ENCODE data around the gene PEPD.

PEPD gene

GRCh38 chr19:33417751-33418150, 103.8 kb downstream of the PEPD start:
- H3K9me3 ChIP-seq (ENCODE audit: control extremely low read depth in 1 of 5, control insufficient read depth in 4 of 5, insufficient read depth in 2 of 5, low read depth in 1 of 5, low read length in 4 of 5): no peaks in the 10 kb centered on the region
- CTCF ChIA-PET: interaction anchor here (0.8 to 3.5 kb wide), 9 partner anchors 8 to 489 kb away, joined by 3 to 19 read pairs (median 4); no protein-coding TSS in a partner anchor
- H3K4me3 ChIP-seq (ENCODE audit: control insufficient read depth in 1 of 7, extremely low read depth in 1 of 7, insufficient read depth in 4 of 7, low read depth in 2 of 7, low read length in 6 of 7): no peak overlapping the region
- no peaks in the 10 kb centered on the region for H3K27me3 ChIP-seq (replicated peaks in 2 of 5; ENCODE audit: control insufficient read depth in 4 of 5, insufficient read depth in 5 of 5, low read length in 4 of 5)
- H3K36me3 ChIP-seq (ENCODE audit: control insufficient read depth in 4 of 4, insufficient read depth in 4 of 4, low read length in 3 of 4): no peaks in the 10 kb centered on the region
- no peak for DNase-seq
- H3K4me1 ChIP-seq (ENCODE audit: control extremely low read depth in 1 of 4, control insufficient read depth in 4 of 4, insufficient read depth in 4 of 4, low read length in 3 of 4): peaks cover 0 to 5% (median 4%) of the 10 kb centered on the region in 4 experiments
- WGBS (ENCODE audit: insufficient coverage): 98% methylated on average over 9 of the region's 14 CpGs
- H3K27ac ChIP-seq (ENCODE audit: insufficient read depth in 1 of 2, low read depth in 1 of 2, low read length in 2 of 2, poor library complexity in 1 of 2, severe bottlenecking in 2 of 2): no peak overlapping the region
- POLR2A ChIA-PET: no interaction called here

GRCh38 chr19:33416307-33417215, 105.0 kb downstream of the PEPD start:
- Histone ChIP-seq H3K27me3 (replicated peaks in 2 of 5; ENCODE audit: control insufficient read depth in 4 of 5, insufficient read depth in 5 of 5, low read length in 4 of 5) (no peaks in the 10 kb centered on the region), H3K36me3 (ENCODE audit: control insufficient read depth in 4 of 4, insufficient read depth in 4 of 4, low read length in 3 of 4) (no peaks in the 10 kb centered on the region), H3K4me1 (ENCODE audit: control extremely low read depth in 1 of 4, control insufficient read depth in 4 of 4, insufficient read depth in 4 of 4, low read length in 3 of 4) (peaks cover 0 to 5% (median 4%) of the 10 kb centered on the region in 4 experiments), H3K4me3 (ENCODE audit: control insufficient read depth in 1 of 7, extremely low read depth in 1 of 7, insufficient read depth in 4 of 7, low read depth in 2 of 7, low read length in 6 of 7) (peak overlapping the region in 3 of 7 experiments; percentile 33 to 68 (median 46)), H3K27ac (ENCODE audit: insufficient read depth in 1 of 2, low read depth in 1 of 2, low read length in 2 of 2, poor library complexity in 1 of 2, severe bottlenecking in 2 of 2) (no peak overlapping the region), H3K9me3 (ENCODE audit: control extremely low read depth in 1 of 5, control insufficient read depth in 4 of 5, insufficient read depth in 2 of 5, low read depth in 1 of 5, low read length in 4 of 5) (no peaks in the 10 kb centered on the region)
- DNase-seq: peak; percentile 73 to 90 (median 88)
- POLR2A ChIA-PET: no interaction called here
- CTCF ChIA-PET: interaction anchor here (0.6 to 3.5 kb wide), 19 partner anchors 10 to 680 kb away, joined by 3 to 19 read pairs (median 4); no protein-coding TSS in a partner anchor
- WGBS (ENCODE audit: insufficient coverage): 67% methylated on average over 19 of the region's 27 CpGs

DNA sequence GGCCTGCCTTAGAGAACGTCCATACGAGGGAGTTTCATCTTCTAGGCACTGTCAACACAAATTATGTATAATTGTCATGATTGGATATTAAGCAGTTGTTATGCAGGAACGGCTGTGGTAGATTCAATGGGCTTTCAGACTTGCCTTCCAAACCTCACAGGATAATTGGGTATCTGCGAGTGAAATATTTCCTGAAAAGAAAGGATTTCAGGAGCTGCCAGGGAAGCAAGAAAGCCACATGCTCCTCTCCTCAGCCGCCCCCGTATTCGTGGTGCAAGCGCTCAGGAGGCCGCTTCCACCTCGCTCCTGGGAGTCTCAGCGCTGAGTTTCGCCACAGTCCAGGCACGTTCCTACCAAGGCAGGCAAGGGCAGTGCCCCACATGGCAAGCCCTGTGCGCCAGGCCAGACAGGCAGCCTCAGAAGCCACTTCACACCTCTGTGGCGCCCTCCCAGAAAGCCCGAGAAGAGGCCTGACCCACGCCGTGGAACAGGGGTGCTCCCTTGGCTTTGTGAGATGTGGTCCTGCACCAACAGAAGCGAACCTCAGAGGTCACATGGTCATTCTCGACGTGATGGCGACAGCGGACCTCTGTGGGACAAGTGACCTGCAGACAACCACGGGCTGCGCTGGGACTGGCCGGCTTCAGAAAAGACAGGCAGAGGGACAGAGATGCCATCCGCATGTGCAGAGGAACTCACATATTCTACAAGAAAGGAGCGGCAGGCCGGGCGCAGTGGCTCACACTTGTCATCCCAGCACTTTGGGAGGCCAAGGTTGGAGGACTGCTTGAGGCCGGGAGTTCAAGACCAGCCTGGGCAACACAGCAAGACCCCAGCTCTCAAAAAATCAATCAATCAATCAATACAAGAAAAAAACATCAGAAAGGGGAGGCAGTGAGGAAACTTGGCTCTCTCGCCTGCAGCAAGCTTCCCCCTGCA, 106.7 kb downstream of the PEPD start:
- WGBS (ENCODE audit: insufficient coverage): 95% methylated on average over 28 of the region's 32 CpGs
- H3K27ac ChIP-seq (ENCODE audit: insufficient read depth in 1 of 2, low read depth in 1 of 2, low read length in 2 of 2, poor library complexity in 1 of 2, severe bottlenecking in 2 of 2): no peak overlapping the region
- peaks cover 0 to 7% (median 0%) of the 10 kb centered on the region in 4 experiments for H3K36me3 ChIP-seq (ENCODE audit: control insufficient read depth in 4 of 4, insufficient read depth in 4 of 4, low read length in 3 of 4)
- H3K9me3 ChIP-seq (ENCODE audit: control extremely low read depth in 1 of 5, control insufficient read depth in 4 of 5, insufficient read depth in 2 of 5, low read depth in 1 of 5, low read length in 4 of 5): no peaks in the 10 kb centered on the region
- H3K4me3 ChIP-seq (ENCODE audit: control insufficient read depth in 1 of 7, extremely low read depth in 1 of 7, insufficient read depth in 4 of 7, low read depth in 2 of 7, low read length in 6 of 7): no peak overlapping the region
- H3K4me1 ChIP-seq (ENCODE audit: control extremely low read depth in 1 of 4, control insufficient read depth in 4 of 4, insufficient read depth in 4 of 4, low read length in 3 of 4): peaks cover 0 to 5% (median 4%) of the 10 kb centered on the region in 4 experiments
- ChIA-PET POLR2A (no interaction called here), CTCF (interaction anchor here (0.8 to 3.5 kb wide), 12 partner anchors 8 to 359 kb away, joined by 3 to 19 read pairs (median 4); no protein-coding TSS in a partner anchor)
- no peak for DNase-seq
- no peaks in the 10 kb centered on the region for H3K27me3 ChIP-seq (replicated peaks in 2 of 5; ENCODE audit: control insufficient read depth in 4 of 5, insufficient read depth in 5 of 5, low read length in 4 of 5)

DNA sequence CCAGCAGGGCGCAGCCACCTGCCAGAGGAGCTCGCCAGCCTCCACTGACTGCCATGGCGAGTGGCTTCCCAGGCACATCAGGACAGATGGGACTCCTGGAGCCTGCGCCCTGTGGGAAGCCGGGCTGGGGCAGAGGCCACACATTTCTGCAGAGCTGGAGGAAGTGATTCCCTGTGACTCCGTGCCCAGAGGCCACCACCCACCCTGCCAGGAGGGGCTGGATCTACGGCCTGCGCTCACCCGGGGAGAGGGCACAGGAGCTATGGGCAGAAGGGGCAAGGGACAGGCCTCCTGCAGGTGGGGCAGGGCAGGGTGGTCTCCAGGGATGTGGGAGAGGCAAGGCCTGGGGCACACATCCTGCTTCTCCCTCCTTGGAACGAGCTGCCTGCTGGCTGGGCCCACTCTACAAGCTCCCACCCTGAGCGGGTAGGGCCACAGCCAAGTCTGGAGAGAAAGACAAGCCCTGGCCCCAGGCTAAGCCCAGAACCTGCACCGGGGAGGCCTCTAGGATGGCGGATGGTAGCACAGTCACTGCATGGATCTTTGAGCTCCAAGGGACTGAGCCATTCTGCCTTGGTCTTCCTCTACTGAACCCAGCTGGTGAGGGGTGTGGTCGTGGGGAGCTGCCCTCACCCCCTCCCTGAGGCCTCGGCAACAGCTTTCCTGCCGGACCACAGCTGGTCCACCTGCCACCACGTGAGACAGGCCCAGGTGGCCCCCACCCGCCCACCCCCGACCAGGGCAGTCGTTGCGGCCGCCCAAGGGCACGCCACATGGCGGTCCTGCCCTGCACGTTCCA, 107.5 kb downstream of the PEPD start:
- WGBS (ENCODE audit: insufficient coverage): 97% methylated on average over 14 of the region's 25 CpGs
- DNase-seq: no peak
- CTCF ChIA-PET: interaction anchor here (0.6 to 1.2 kb wide), 5 partner anchors 41 to 358 kb away, joined by 3 to 4 read pairs (median 3); no protein-coding TSS in a partner anchor
- Histone ChIP-seq H3K4me1 (ENCODE audit: control extremely low read depth in 1 of 4, control insufficient read depth in 4 of 4, insufficient read depth in 4 of 4, low read length in 3 of 4) (peaks cover 0 to 5% (median 4%) of the 10 kb centered on the region in 4 experiments), H3K4me3 (ENCODE audit: control insufficient read depth in 1 of 7, extremely low read depth in 1 of 7, insufficient read depth in 4 of 7, low read depth in 2 of 7, low read length in 6 of 7) (no peak overlapping the region), H3K9me3 (ENCODE audit: control extremely low read depth in 1 of 5, control insufficient read depth in 4 of 5, insufficient read depth in 2 of 5, low read depth in 1 of 5, low read length in 4 of 5) (no peaks in the 10 kb centered on the region), H3K36me3 (ENCODE audit: control insufficient read depth in 4 of 4, insufficient read depth in 4 of 4, low read length in 3 of 4) (peaks cover 0 to 7% (median 0%) of the 10 kb centered on the region in 4 experiments), H3K27me3 (replicated peaks in 2 of 5; ENCODE audit: control insufficient read depth in 4 of 5, insufficient read depth in 5 of 5, low read length in 4 of 5) (no peaks in the 10 kb centered on the region), H3K27ac (ENCODE audit: insufficient read depth in 1 of 2, low read depth in 1 of 2, low read length in 2 of 2, poor library complexity in 1 of 2, severe bottlenecking in 2 of 2) (no peak overlapping the region)
- POLR2A ChIA-PET: no interaction called here

GRCh38 chr19:33413426-33413725, 108.2 kb downstream of the PEPD start:
- H3K36me3 ChIP-seq (ENCODE audit: control insufficient read depth in 4 of 4, insufficient read depth in 4 of 4, low read length in 3 of 4): peaks cover 0 to 7% (median 0%) of the 10 kb centered on the region in 4 experiments
- DNase-seq: no peak
- POLR2A ChIA-PET: no interaction called here
- no peaks in the 10 kb centered on the region for H3K9me3 ChIP-seq (ENCODE audit: control extremely low read depth in 1 of 5, control insufficient read depth in 4 of 5, insufficient read depth in 2 of 5, low read depth in 1 of 5, low read length in 4 of 5)
- H3K27ac ChIP-seq (ENCODE audit: insufficient read depth in 1 of 2, low read depth in 1 of 2, low read length in 2 of 2, poor library complexity in 1 of 2, severe bottlenecking in 2 of 2): no peak overlapping the region
- 99% methylated on average over 12 of the region's 13 CpGs for WGBS (ENCODE audit: insufficient coverage)
- CTCF ChIA-PET: interaction anchor here (1.2 kb wide), 1 partner anchor 41 kb away, joined by 3 read pairs; no protein-coding TSS in a partner anchor
- no peaks in the 10 kb centered on the region for H3K27me3 ChIP-seq (replicated peaks in 2 of 5; ENCODE audit: control insufficient read depth in 4 of 5, insufficient read depth in 5 of 5, low read length in 4 of 5)
- no peak overlapping the region for H3K4me3 ChIP-seq (ENCODE audit: control insufficient read depth in 1 of 7, extremely low read depth in 1 of 7, insufficient read depth in 4 of 7, low read depth in 2 of 7, low read length in 6 of 7)
- peaks cover 0 to 5% (median 4%) of the 10 kb centered on the region in 4 experiments for H3K4me1 ChIP-seq (ENCODE audit: control extremely low read depth in 1 of 4, control insufficient read depth in 4 of 4, insufficient read depth in 4 of 4, low read length in 3 of 4)

- no peaks in the 10 kb centered on the region for H3K9me3 ChIP-seq (ENCODE audit: control extremely low read depth in 1 of 5, control insufficient read depth in 4 of 5, insufficient read depth in 2 of 5, low read depth in 1 of 5, low read length in 4 of 5)
Measured at GRCh38 chr19:33412601-33413425, 108.8 kb downstream of the PEPD start.

More at GRCh38 chr19:33412601-33413425, 108.8 kb downstream of the PEPD start:
- CTCF ChIA-PET: interaction anchor here (1.2 to 1.6 kb wide), 2 partner anchors 40 to 176 kb away, joined by 3 to 5 read pairs; no protein-coding TSS in a partner anchor
- Histone ChIP-seq H3K27ac (ENCODE audit: insufficient read depth in 1 of 2, low read depth in 1 of 2, low read length in 2 of 2, poor library complexity in 1 of 2, severe bottlenecking in 2 of 2) (no peak overlapping the region), H3K36me3 (ENCODE audit: control insufficient read depth in 4 of 4, insufficient read depth in 4 of 4, low read length in 3 of 4) (peaks cover 0 to 7% (median 0%) of the 10 kb centered on the region in 4 experiments), H3K4me3 (ENCODE audit: control insufficient read depth in 1 of 7, extremely low read depth in 1 of 7, insufficient read depth in 4 of 7, low read depth in 2 of 7, low read length in 6 of 7) (no peak overlapping the region), H3K27me3 (replicated peaks in 2 of 5; ENCODE audit: control insufficient read depth in 4 of 5, insufficient read depth in 5 of 5, low read length in 4 of 5) (no peaks in the 10 kb centered on the region), H3K4me1 (ENCODE audit: control extremely low read depth in 1 of 4, control insufficient read depth in 4 of 4, insufficient read depth in 4 of 4, low read length in 3 of 4) (peaks cover 0 to 8% (median 7%) of the 10 kb centered on the region in 4 experiments)
- no peak for DNase-seq
- POLR2A ChIA-PET: no interaction called here
- 98% methylated on average over 16 of the region's 18 CpGs for WGBS (ENCODE audit: insufficient coverage)

Data from common myeloid progenitor, CD34-positive (primary cell).